MM.1S (cell line): Measurements from ENCODE around the gene SLC12A7.

ENCODE experiments used
- DNase-seq: peaks from one replicate; pipeline ENCODE4 v3.0.0-alpha.2; 2015
- H2AFZ ChIP-seq: fragments of 300-600 bp; sonication (generic); 2 replicates; pipeline ENCODE4 v1.6.0; 2016; ENCODE audit warnings: antibody characterized with exemption, low read length
- H3F3A ChIP-seq: fragments of 300-600 bp; sonication (generic); 2 replicates; pipeline ENCODE4 v1.6.1; 2016; ENCODE audit warnings: mild to moderate bottlenecking, antibody characterized with exemption, low read length, moderate library complexity, mixed read lengths; ENCODE audit not compliant: insufficient read depth
- H3K27ac ChIP-seq: fragments of 300-600 bp; sonication (generic); 2 replicates; pipeline ENCODE4 v1.5.1; 2016; ENCODE audit warnings: mild to moderate bottlenecking, low read length
- H3K27me3 ChIP-seq: fragments of 300-600 bp; sonication (generic); replicated peaks from 2 replicates; pipeline ENCODE4 v1.6.0; 2016; ENCODE audit warnings: low read length; ENCODE audit not compliant: insufficient read depth
- H3K36me3 ChIP-seq: fragments of 300-600 bp; sonication (generic); replicated peaks from 2 replicates; pipeline ENCODE4 v1.6.1; 2016; ENCODE audit warnings: mild to moderate bottlenecking, low read length, mixed read lengths; ENCODE audit not compliant: insufficient read depth
- H3K4me1 ChIP-seq: fragments of 300-600 bp; sonication (generic); 2 replicates; pipeline ENCODE4 v1.6.1; 2016; ENCODE audit warnings: low read length, mixed read lengths
- H3K4me2 ChIP-seq: fragments of 300-600 bp; sonication (generic); 2 replicates; pipeline ENCODE4 v1.6.0; 2016; ENCODE audit warnings: low read depth, low read length
- H3K4me3 ChIP-seq: fragments of 300-600 bp; sonication (generic); 2 replicates; pipeline ENCODE4 v1.5.1; 2016; ENCODE audit warnings: low read length, mixed read lengths
- H3K79me2 ChIP-seq: fragments of 300-600 bp; sonication (generic); 2 replicates; pipeline ENCODE4 v1.6.1; 2016; ENCODE audit warnings: mixed run types, low read length, mixed read lengths
- H3K9ac ChIP-seq: fragments of 300-600 bp; sonication (generic); 2 replicates; pipeline ENCODE4 v1.6.1; 2016; ENCODE audit warnings: low read length, mixed read lengths
- H3K9me2 ChIP-seq: fragments of 300-600 bp; sonication (generic); replicated peaks from 2 replicates; pipeline ENCODE4 v1.6.1; 2016; ENCODE audit warnings: mild to moderate bottlenecking, low read length, mixed read lengths; ENCODE audit not compliant: insufficient read depth
- H3K9me3 ChIP-seq: fragments of 300-600 bp; sonication (generic); replicated peaks from 2 replicates; pipeline ENCODE4 v1.6.1; 2016; ENCODE audit warnings: mild to moderate bottlenecking, low read length, mixed read lengths; ENCODE audit not compliant: insufficient read depth
- H4K20me1 ChIP-seq: fragments of 300-600 bp; sonication (generic); 2 replicates; pipeline ENCODE4 v1.6.1; 2016; ENCODE audit warnings: mild to moderate bottlenecking, low read length, moderate library complexity, mixed read lengths; ENCODE audit not compliant: insufficient read depth
- EZH2 ChIP-seq: fragments of 300-600 bp; sonication (generic); optimal IDR thresholded peaks from 2 replicates; pipeline ENCODE3; 2017; ENCODE audit warnings: low read depth, mild to moderate bottlenecking, antibody characterized with exemption, low read length, mixed read lengths
- EZH2phosphoT487 ChIP-seq: fragments of 300-600 bp; sonication (generic); IDR thresholded peaks from 2 replicates; pipeline ENCODE4 v1.6.1; 2018; ENCODE audit warnings: antibody characterized with exemption, low read length
- TF ChIP-seq, protein P1 (sequence below): fragments of 300-600 bp; sonication (generic); IDR thresholded peaks from 2 replicates; pipeline ENCODE4 v1.5.1; 2016; ENCODE audit warnings: antibody characterized with exemption, low read length, mixed read lengths

SLC12A7 gene

DNA sequence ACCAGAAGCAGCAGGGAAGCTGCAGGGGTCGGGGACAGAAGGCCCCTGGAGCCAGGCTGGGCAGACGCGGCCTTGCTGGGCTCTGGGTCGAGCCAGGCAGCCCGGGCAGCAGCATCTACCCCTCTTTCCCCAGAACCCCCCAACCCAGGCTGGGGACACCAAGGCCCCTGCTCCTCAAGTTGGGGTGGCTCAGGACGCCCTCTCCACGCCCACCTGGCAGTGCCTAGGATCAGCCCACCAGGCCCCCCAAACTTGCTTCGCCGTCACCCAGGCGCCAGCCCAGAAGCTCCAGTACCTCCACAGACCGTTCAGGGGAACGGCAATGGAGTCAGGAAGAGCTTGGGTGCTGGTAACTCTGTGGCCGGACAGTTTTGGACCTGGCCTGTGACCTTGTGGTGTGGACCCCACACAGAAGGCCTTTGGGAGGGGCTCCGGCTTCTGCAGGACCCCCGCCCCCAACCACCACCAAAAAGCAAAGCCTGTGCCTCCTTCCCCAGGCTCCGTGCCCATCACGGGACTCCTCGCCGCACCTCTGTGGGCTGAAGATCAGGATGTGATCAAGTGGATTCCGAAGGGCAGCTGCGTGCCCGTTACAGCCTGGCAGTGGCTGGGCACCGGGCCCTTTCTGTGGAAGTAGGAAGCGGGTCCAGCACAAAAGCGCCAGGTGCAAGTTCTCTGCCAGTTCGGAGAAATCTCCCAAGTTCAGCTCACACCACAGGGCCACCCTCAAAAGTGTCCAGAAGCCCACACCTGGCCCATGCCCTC lies 2.1 kb downstream of the SLC12A7 start:
- Histone ChIP-seq H3K4me3 (no peak overlapping the region), H3K27me3 (0 out of 2 replicates have a peak, but pooled peaks cover 6% of the 10 kb centered on the region), H3K4me2 (no peak overlapping the region), H3K9ac (no peak overlapping the region), H4K20me1 (no peaks in the 10 kb centered on the region), H3K27ac (no peak overlapping the region), H2AFZ (no peak overlapping the region), H3K79me2 (peaks cover 68% of the 10 kb centered on the region), H3K9me3 (no peaks in the 10 kb centered on the region), H3K4me1 (peaks cover 5% of the 10 kb centered on the region), H3K9me2 (no peaks in the 10 kb centered on the region), H3K36me3 (no peaks in the 10 kb centered on the region), H3F3A (peaks cover 4% of the 10 kb centered on the region)
- no peak for TF ChIP-seq EZH2
- TF ChIP-seq, protein P1, sequence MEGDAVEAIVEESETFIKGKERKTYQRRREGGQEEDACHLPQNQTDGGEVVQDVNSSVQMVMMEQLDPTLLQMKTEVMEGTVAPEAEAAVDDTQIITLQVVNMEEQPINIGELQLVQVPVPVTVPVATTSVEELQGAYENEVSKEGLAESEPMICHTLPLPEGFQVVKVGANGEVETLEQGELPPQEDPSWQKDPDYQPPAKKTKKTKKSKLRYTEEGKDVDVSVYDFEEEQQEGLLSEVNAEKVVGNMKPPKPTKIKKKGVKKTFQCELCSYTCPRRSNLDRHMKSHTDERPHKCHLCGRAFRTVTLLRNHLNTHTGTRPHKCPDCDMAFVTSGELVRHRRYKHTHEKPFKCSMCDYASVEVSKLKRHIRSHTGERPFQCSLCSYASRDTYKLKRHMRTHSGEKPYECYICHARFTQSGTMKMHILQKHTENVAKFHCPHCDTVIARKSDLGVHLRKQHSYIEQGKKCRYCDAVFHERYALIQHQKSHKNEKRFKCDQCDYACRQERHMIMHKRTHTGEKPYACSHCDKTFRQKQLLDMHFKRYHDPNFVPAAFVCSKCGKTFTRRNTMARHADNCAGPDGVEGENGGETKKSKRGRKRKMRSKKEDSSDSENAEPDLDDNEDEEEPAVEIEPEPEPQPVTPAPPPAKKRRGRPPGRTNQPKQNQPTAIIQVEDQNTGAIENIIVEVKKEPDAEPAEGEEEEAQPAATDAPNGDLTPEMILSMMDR = no peak
- no peak for DNase-seq

DNA sequence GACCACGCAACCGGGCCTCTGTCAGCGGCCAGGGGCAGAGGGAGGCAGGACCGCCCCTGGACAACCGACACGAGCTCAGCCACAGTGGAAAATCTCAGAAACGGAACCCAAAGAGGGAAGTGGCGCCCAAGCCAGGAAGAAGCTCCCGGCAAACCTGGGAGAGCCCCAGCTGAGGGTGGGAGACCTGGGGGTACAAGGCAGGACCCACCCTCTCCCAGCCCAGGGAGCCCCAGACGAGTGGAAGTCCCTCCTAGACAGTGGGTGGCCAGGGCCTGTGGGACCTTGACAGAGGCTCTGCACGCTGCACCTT lies 3.0 kb downstream of the SLC12A7 start:
- Histone ChIP-seq H4K20me1 (0 out of 2 replicates have a peak, but pooled peaks cover 4% of the 10 kb centered on the region), H3K27ac (no peak overlapping the region), H3K79me2 (peaks cover 77% of the 10 kb centered on the region), H3F3A (peaks cover 4% of the 10 kb centered on the region), H3K9ac (no peak overlapping the region), H3K4me1 (peaks cover 5% of the 10 kb centered on the region), H3K9me2 (no peaks in the 10 kb centered on the region), H3K4me3 (no peak overlapping the region), H3K9me3 (no peaks in the 10 kb centered on the region), H3K36me3 (no peaks in the 10 kb centered on the region), H3K27me3 (no peaks in the 10 kb centered on the region), H3K4me2 (no peak overlapping the region), H2AFZ (no peak overlapping the region)
- no peak for DNase-seq
- TF ChIP-seq EZH2 (no peak), EZH2phosphoT487 (no peak)
- TF ChIP-seq, protein P1 = no peak

DNA sequence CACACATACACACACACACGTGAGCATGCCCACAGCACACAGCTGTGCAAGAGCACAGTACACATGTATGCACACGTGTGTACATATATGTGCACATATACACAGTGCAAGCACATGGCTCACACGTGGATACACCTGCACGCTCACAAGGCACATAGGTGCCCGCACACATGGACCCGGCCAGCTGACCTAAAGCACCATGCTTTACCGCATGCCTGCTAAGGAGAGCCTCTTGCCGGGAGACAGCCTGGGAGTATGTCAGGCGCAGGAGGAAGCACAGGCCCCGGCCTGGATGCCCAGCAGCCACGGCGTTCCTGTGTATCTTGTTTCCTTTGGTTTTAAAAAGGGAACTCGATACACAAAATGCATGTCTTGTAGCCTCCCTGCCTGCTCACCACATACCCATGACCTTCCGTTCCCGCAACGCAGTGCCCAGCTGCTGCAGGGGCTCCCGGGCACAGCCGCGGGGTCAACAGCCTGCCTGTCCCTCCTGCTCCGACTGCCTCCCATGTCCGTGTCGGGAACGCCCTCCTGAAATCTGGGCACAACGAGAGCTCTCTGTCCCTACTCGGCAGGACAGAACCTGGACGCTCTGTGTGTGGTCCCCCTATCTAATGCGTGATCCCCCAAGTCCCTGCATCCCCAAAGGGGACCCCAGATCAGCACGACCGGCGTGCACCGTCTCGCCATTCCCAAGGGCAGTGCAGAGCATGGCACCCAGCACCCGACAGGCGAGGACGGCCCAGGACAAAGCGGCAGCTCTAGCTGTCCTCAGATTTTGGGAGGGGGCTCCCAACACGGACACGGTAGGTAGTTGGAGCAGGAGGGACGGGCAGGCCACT lies 3.6 kb downstream of the SLC12A7 start:
- H3K9ac ChIP-seq = no peak overlapping the region
- no peaks in the 10 kb centered on the region for H3K36me3 ChIP-seq
- no peak overlapping the region for H3K27ac ChIP-seq
- no peak overlapping the region for H3K4me3 ChIP-seq
- no peak for DNase-seq
- no peak overlapping the region for H2AFZ ChIP-seq
- no peaks in the 10 kb centered on the region for H3K27me3 ChIP-seq
- no peak for TF ChIP-seq EZH2phosphoT487
- TF ChIP-seq, protein P1 = no peak
- TF ChIP-seq EZH2 = no peak
- no peaks in the 10 kb centered on the region for H3K9me3 ChIP-seq
- H3K9me2 ChIP-seq = no peaks in the 10 kb centered on the region
- peaks cover 83% of the 10 kb centered on the region for H3K79me2 ChIP-seq
- H3K4me2 ChIP-seq = no peak overlapping the region
- peaks cover 2% of the 10 kb centered on the region for H3K4me1 ChIP-seq
- H3F3A ChIP-seq = peaks cover 4% of the 10 kb centered on the region
- H4K20me1 ChIP-seq = 0 out of 2 replicates have a peak, but pooled peaks cover 4% of the 10 kb centered on the region
